Activated naive CD4-positive, alpha-beta T cell treated with anti-CD3 and anti-CD28 coated beads for 36 hours (primary cell): ENCODE results near the gene C2CD4B. TPM values are rescaled to one million over a fixed set of nuclear protein-coding genes. Genes with fewer than 3 reads are reported as not detected.
A peak's percentile ranks its signal among the peaks of the same experiment; 100 is the strongest.

Experiments
- CTCF ChIA-PET: fragments of 350-600 bp; sonication (Branson Sonifier 250); formaldehyde crosslinking; loops from one replicate; lab custom pipeline; 2021; ENCODE audit warnings: antibody characterized with exemption; lab: Charles Lee
- DNase-seq: peaks from one replicate; pipeline ENCODE4 v3.0.0-alpha.2; 2020
- H3K27ac Mint-ChIP-seq: one replicate; pipeline ENCODE4 v1.8.0; 2021; ENCODE audit warnings: mild to moderate bottlenecking, mixed read lengths
- H3K27me3 Mint-ChIP-seq: one replicate; pipeline ENCODE4 v1.8.0; 2021; ENCODE audit warnings: low read depth, mixed read lengths
- H3K36me3 Mint-ChIP-seq: one replicate; pipeline ENCODE4 v1.8.0; 2021; ENCODE audit warnings: low read depth, mixed read lengths
- H3K4me1 Mint-ChIP-seq: one replicate; pipeline ENCODE4 v1.8.0; 2021; ENCODE audit warnings: low read depth, mixed read lengths
- H3K4me3 Mint-ChIP-seq: one replicate; pipeline ENCODE4 v1.8.0; 2021; ENCODE audit warnings: mild to moderate bottlenecking, moderate library complexity, mixed read lengths
- H3K9me3 Mint-ChIP-seq: one replicate; pipeline ENCODE4 v1.8.0; 2021; ENCODE audit warnings: mixed read lengths
- intact Hi-C: fragments of 100-400 bp; cut with micrococcal nuclease; formaldehyde crosslinking; loops from one replicate; pipeline ENCODE4 v1.15.1; 2023
- total RNA-seq, 2 experiments: library from RNA; stranded (reverse); gene quantifications; one replicate each; pipeline ENCODE4 v1.2.3, GENCODE V29; 2021

Gene C2CD4B
- total RNA-seq, 2 experiments from 2014 or later = 0.20 TPM; not detected in 1

GRCh38 chr15:62125773-62126172, 39.3 kb downstream of the C2CD4B start:
- Mint-ChIP-seq H3K27ac (no peak overlapping the region), H3K27me3 (no peaks in the 10 kb centered on the region), H3K36me3 (no peaks in the 10 kb centered on the region), H3K9me3 (no peaks in the 10 kb centered on the region), H3K4me1 (peaks cover 44% of the 10 kb centered on the region), H3K4me3 (no peak overlapping the region)
- CTCF ChIA-PET = interaction anchor here (0.7 to 3.4 kb wide), 8 partner anchors 15 to 108 kb away, joined by 3 to 12 read pairs (median 3); no protein-coding TSS in a partner anchor
- DNase-seq = no peak
- intact Hi-C loops = loop anchor here (2.0 kb wide), 2 partner anchors 15 to 129 kb away; no protein-coding TSS in a partner anchor

GRCh38 chr15:62124973-62125303, 40.1 kb downstream of the C2CD4B start:
- CTCF ChIA-PET = interaction anchor here (0.7 to 3.4 kb wide), 6 partner anchors 11 to 129 kb away, joined by 3 to 12 read pairs (median 4); no protein-coding TSS in a partner anchor
- no peaks in the 10 kb centered on the region for H3K9me3 Mint-ChIP-seq
- intact Hi-C loops = loop anchor here (2.0 kb wide), 2 partner anchors 14 to 130 kb away; no protein-coding TSS in a partner anchor
- no peaks in the 10 kb centered on the region for H3K36me3 Mint-ChIP-seq
- H3K27ac Mint-ChIP-seq = peak overlapping the region; percentile 77
- no peak overlapping the region for H3K4me3 Mint-ChIP-seq
- no peak for DNase-seq
- H3K4me1 Mint-ChIP-seq = peaks cover 51% of the 10 kb centered on the region
- no peaks in the 10 kb centered on the region for H3K27me3 Mint-ChIP-seq

GRCh38 chr15:62124176-62124972, 40.7 kb downstream of the C2CD4B start:
- intact Hi-C loops = loop anchor here (2.0 kb wide), 2 partner anchors 14 to 130 kb away; no protein-coding TSS in a partner anchor
- CTCF ChIA-PET = interaction anchor here (0.8 to 3.4 kb wide), 6 partner anchors 12 to 130 kb away, joined by 3 to 12 read pairs (median 4); no protein-coding TSS in a partner anchor
- Mint-ChIP-seq H3K27ac (peak overlapping the region; percentile 77), H3K9me3 (no peaks in the 10 kb centered on the region), H3K4me1 (peaks cover 56% of the 10 kb centered on the region), H3K27me3 (no peaks in the 10 kb centered on the region), H3K36me3 (no peaks in the 10 kb centered on the region), H3K4me3 (no peak overlapping the region)
- peak; percentile 24 for DNase-seq

- Mint-ChIP-seq H3K4me3 (no peak overlapping the region), H3K27ac (no peak overlapping the region), H3K4me1 (peaks cover 57% of the 10 kb centered on the region), H3K9me3 (no peaks in the 10 kb centered on the region), H3K27me3 (peaks cover 2% of the 10 kb centered on the region), H3K36me3 (no peaks in the 10 kb centered on the region)
- DNase-seq = no peak
- CTCF ChIA-PET = no interaction called here
- intact Hi-C loops = no loop called here
Measured at GRCh38 chr15:62122249-62122648, 42.8 kb downstream of the C2CD4B start.

GRCh38 chr15:62121273-62122015, 43.6 kb downstream of the C2CD4B start:
- intact Hi-C loops = no loop called here
- Mint-ChIP-seq H3K36me3 (no peaks in the 10 kb centered on the region), H3K27me3 (peaks cover 2% of the 10 kb centered on the region), H3K9me3 (no peaks in the 10 kb centered on the region), H3K4me1 (peaks cover 57% of the 10 kb centered on the region), H3K4me3 (no peak overlapping the region), H3K27ac (peak overlapping the region; percentile 28)
- CTCF ChIA-PET = interaction anchor here (0.6 kb wide), 1 partner anchor 1767 kb away, joined by 4 read pairs; no protein-coding TSS in a partner anchor
- no peak for DNase-seq

GRCh38 chr15:62120776-62121175, 44.3 kb downstream of the C2CD4B start:
- H3K4me3 Mint-ChIP-seq = no peak overlapping the region
- peaks cover 2% of the 10 kb centered on the region for H3K27me3 Mint-ChIP-seq
- intact Hi-C loops = no loop called here
- peaks cover 57% of the 10 kb centered on the region for H3K4me1 Mint-ChIP-seq
- H3K9me3 Mint-ChIP-seq = no peaks in the 10 kb centered on the region
- no peak overlapping the region for H3K27ac Mint-ChIP-seq
- no peak for DNase-seq
- no peaks in the 10 kb centered on the region for H3K36me3 Mint-ChIP-seq
- CTCF ChIA-PET = no interaction called here

- Mint-ChIP-seq H3K9me3 (no peaks in the 10 kb centered on the region), H3K27ac (peak overlapping the region; percentile 83), H3K4me1 (peaks cover 48% of the 10 kb centered on the region), H3K36me3 (no peaks in the 10 kb centered on the region), H3K4me3 (no peak overlapping the region), H3K27me3 (peaks cover 3% of the 10 kb centered on the region)
- CTCF ChIA-PET = no interaction called here
- intact Hi-C loops = loop anchor here (1.0 to 2.0 kb wide), 3 partner anchors 10 to 59 kb away; partner anchors contain the start of gene VPS13C
- no peak for DNase-seq
Measured at GRCh38 chr15:62119874-62120273, 45.2 kb downstream of the C2CD4B start.

DNA sequence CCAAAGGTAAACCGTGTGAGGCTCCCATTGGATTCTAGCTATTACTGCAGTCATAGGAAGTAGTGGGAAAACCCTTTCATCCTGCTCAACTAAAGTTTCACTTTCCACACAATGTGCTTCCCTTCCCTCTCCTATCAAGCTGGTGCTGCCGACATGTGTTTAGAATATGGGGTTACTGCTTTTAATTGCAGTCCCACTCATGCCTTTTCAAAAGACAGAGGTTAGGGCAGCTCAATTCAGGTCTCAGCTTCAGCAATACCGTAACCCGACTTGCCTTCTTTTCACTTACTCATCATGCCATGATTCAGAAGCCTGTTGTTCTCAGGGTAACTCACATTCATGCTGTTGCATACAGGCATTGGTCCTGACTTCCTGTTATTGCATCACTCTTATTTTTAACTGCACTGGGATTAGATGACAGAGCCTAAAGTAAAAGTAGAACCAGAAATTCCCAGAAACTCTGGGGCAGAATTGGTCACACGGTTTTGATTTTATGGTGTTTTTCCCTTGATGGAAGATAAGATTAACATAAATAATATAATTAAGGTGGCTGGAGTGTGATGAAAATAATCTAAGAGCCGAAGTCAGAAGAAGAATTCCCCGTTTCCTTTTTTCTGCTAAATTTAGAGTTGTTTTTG, 45.7 kb downstream of the C2CD4B start:
- intact Hi-C loops = loop anchor here (1.0 to 2.0 kb wide), 3 partner anchors 9 to 59 kb away; partner anchors contain the start of gene VPS13C
- peak; percentile 53 for DNase-seq
- Mint-ChIP-seq H3K9me3 (no peaks in the 10 kb centered on the region), H3K36me3 (no peaks in the 10 kb centered on the region), H3K4me1 (peaks cover 43% of the 10 kb centered on the region), H3K4me3 (peak overlapping the region; percentile 23), H3K27ac (peak overlapping the region; percentile 83), H3K27me3 (peaks cover 4% of the 10 kb centered on the region)
- CTCF ChIA-PET = interaction anchor here (0.6 to 1.4 kb wide), 4 partner anchors 23 to 135 kb away, joined by 3 to 7 read pairs (median 4); no protein-coding TSS in a partner anchor

DNA sequence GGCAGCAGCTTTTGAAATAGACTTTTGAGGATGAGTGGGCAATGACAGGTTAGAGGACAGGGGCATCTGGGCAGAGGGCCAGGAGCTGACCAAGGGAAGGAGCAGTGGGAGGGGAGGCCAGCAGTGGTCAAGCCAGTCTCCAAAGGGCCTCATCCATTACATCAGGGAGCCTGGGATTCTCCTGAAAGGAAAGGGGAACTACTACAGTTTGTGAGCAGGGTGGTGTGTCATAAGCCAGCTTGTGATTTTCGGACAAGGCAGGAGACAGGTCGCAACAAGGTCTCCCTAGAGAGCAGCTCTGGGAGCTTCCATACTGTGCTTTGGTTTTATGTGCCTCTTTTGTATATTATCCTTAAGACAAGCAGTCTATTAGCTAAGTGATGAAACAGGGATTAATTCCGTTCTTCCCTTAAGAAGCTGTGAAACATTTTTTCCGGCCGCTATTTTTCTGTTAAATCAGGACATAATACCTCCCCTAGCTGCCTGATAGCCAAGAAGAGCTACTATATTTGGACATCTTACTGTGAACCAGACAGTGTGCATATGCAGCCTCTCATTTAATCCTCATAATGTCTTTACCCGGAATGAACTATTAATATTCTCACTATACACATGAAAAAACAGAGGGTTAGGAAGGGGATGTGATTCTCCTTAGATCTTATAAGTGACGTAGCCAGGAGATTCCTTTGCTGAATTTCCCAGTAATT, 46.4 kb downstream of the C2CD4B start:
- CTCF ChIA-PET = interaction anchor here (0.6 to 1.4 kb wide), 5 partner anchors 9 to 136 kb away, joined by 3 to 7 read pairs (median 4); no protein-coding TSS in a partner anchor
- intact Hi-C loops = loop anchor here (1.0 to 2.0 kb wide), 3 partner anchors 8 to 58 kb away; partner anchors contain the start of gene VPS13C
- H3K4me1 Mint-ChIP-seq = peaks cover 36% of the 10 kb centered on the region

GRCh38 chr15:62115847-62116246, 49.2 kb downstream of the C2CD4B start:
- intact Hi-C loops = no loop called here
- no peak for DNase-seq
- Mint-ChIP-seq H3K9me3 (no peaks in the 10 kb centered on the region), H3K27me3 (peaks cover 15% of the 10 kb centered on the region), H3K27ac (no peak overlapping the region), H3K4me1 (peaks cover 29% of the 10 kb centered on the region), H3K36me3 (no peaks in the 10 kb centered on the region), H3K4me3 (no peak overlapping the region)
- CTCF ChIA-PET = no interaction called here

More for the DNA sequence above, 46.4 kb downstream of the C2CD4B start:
- Mint-ChIP-seq H3K27me3 (peaks cover 4% of the 10 kb centered on the region), H3K4me3 (peak overlapping the region; percentile 10), H3K36me3 (no peaks in the 10 kb centered on the region), H3K9me3 (no peaks in the 10 kb centered on the region), H3K27ac (peak overlapping the region; percentile 83)
- no peak for DNase-seq
